T-cell (primary cell): ENCODE measurements around the gene CCDC196. TPM values are rescaled to one million over a fixed set of nuclear protein-coding genes. Genes with fewer than 3 reads are reported as not detected.
"Not testable (repeated sequence)": the region's sequence is repeated elsewhere in the genome, so short reads cannot be mapped to it uniquely, and the experiment has no call there.

Source experiments
- ATAC-seq, 4 experiments: fragments of 200-7000 bp in 3 of 4; fragments of 150-1000 bp in 1 of 4; cut with Tn5 transposase; replicated peaks in 1 of 4; 1 replicate in 3 of 4; 2 replicates in 1 of 4; pipeline ENCODE4 v1.10.0; 2021; ENCODE audit warnings: moderate library complexity in 3 of 4, mild to moderate bottlenecking in 2 of 4, moderate number of reproducible peaks in 1 of 4
- CTCF ChIA-PET, 2 donors: fragments of 300-600 bp; sonication (Branson Sonifier 250); formaldehyde crosslinking; loops; one replicate each; lab custom pipeline; 2022; ENCODE audit warnings: antibody characterized with exemption in 2 of 2; lab: Charles Lee
- POLR2A ChIA-PET, 2 donors: fragments of 300-600 bp; sonication (Branson Sonifier 250); formaldehyde crosslinking; loops; one replicate each; lab custom pipeline; 2022; ENCODE audit warnings: antibody characterized with exemption in 2 of 2; lab: Charles Lee
- DNase-seq, 35 experiments: peaks; one replicate each; pipeline versions ENCODE4 v3.0.0 to v3.0.0-alpha.2; 2013 to 2023
- H3K27ac ChIP-seq: one replicate; pipeline ENCODE4 v1.5.1; 2013; ENCODE audit warnings: low read length
- H3K27me3 ChIP-seq, 2 experiments: replicated peaks in 1 of 2; 1 replicate in 1 of 2; 2 replicates in 1 of 2; pipeline versions ENCODE4 v1.6.1 to v1.7.0; 2013; ENCODE audit warnings: low read length in 1 of 2, mixed read lengths in 1 of 2; ENCODE audit not compliant: control insufficient read depth in 2 of 2, insufficient read depth in 2 of 2; ENCODE audit errors: extremely low read depth in 1 of 2
- H3K36me3 ChIP-seq, 2 donors: 1 replicate in 1 of 2; 2 replicates in 1 of 2; pipeline versions ENCODE4 v1.6.1 to v1.7.0; 2013; ENCODE audit warnings: low read length in 1 of 2; ENCODE audit not compliant: control insufficient read depth in 2 of 2, insufficient read depth in 1 of 2; ENCODE audit errors: extremely low read depth in 1 of 2
- H3K4me1 ChIP-seq, 2 experiments: 1 replicate in 1 of 2; 2 replicates in 1 of 2; pipeline versions ENCODE4 v1.6.1 to v1.7.0; 2013; ENCODE audit warnings: low read length in 2 of 2, mixed read lengths in 1 of 2; ENCODE audit not compliant: insufficient read depth in 2 of 2, control insufficient read depth in 1 of 2; ENCODE audit errors: extremely low read depth in 1 of 2
- H3K4me3 ChIP-seq, 2 donors: 1 replicate in 1 of 2; 2 replicates in 1 of 2; pipeline versions ENCODE4 v1.5.1 to v1.7.0; 2013; ENCODE audit warnings: mild to moderate bottlenecking in 2 of 2, low read length in 1 of 2, moderate library complexity in 1 of 2; ENCODE audit not compliant: control insufficient read depth in 1 of 2; ENCODE audit errors: extremely low read depth in 1 of 2
- H3K9me3 ChIP-seq: 2 replicates; pipeline ENCODE4 v1.7.0; 2013
- H3K27ac Mint-ChIP-seq, 2 donors: one replicate each; pipeline ENCODE4 v1.8.0; 2020 to 2021; ENCODE audit warnings: mild to moderate bottlenecking in 2 of 2, mixed read lengths in 2 of 2
- H3K27me3 Mint-ChIP-seq, 2 donors: one replicate each; pipeline ENCODE4 v1.8.0; 2021 to 2022; ENCODE audit warnings: mixed read lengths in 2 of 2
- H3K36me3 Mint-ChIP-seq: one replicate; pipeline ENCODE4 v1.8.0; 2021; ENCODE audit warnings: mixed read lengths
- H3K4me1 Mint-ChIP-seq, 3 donors: one replicate each; pipeline ENCODE4 v1.8.0; 2020 to 2022; ENCODE audit warnings: mixed read lengths in 3 of 3, mild to moderate bottlenecking in 1 of 3
- H3K4me3 Mint-ChIP-seq, 3 donors: one replicate each; pipeline ENCODE4 v1.8.0; 2020 to 2022; ENCODE audit warnings: mild to moderate bottlenecking in 3 of 3, mixed read lengths in 3 of 3, moderate library complexity in 3 of 3
- H3K9me3 Mint-ChIP-seq, 3 donors: one replicate each; pipeline ENCODE4 v1.8.0; 2020 to 2022; ENCODE audit warnings: mixed read lengths in 3 of 3
- WGBS: methylation state at CpG from one replicate; pipeline ENCODE4 v1.1.5; 2013; ENCODE audit warnings: missing lambda C conversion rate; ENCODE audit not compliant: insufficient coverage; 5-methylcytosine and 5-hydroxymethylcytosine counted together
- total RNA-seq, 35 experiments: library from RNA in 6 of 35; stranded (reverse) in 6 of 35; fragments of 120-200 nt in 1 of 35; gene quantifications; one replicate each; pipeline versions ENCODE4 v1.2.1 to v1.2.4 and lab custom pipeline; 2013 to 2026

Gene CCDC196
- total RNA-seq, 5 donors from 2014 or later (not counting 1 experiment from before 2014, with no cell fraction given), result not detected

DNA sequence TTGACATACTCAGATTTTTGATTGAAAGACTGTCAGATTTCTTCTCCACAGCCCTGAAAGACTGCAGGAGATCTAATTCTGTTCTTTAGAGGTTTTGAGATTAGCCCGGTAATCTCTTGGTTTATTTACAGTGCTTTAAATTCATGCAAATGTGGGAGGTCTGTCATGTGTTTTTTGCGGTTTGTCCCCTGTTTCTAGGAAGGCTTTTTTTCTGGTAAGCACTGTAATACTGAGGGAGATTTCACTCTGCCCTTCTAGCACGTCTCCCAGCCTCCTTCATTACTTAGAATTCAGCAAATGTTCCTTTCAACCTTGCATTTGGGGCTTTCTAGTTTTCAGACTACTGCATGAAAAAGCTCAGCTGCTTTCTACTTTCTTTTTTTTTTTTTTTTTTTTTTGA is 52.9 kb downstream of the CCDC196 start:
- no CpG with 5 or more reads among the region's 3 CpGs for WGBS
- Mint-ChIP-seq H3K4me1 (peaks cover 25 to 27% (median 26%) of the 10 kb centered on the region in 3 donors), H3K27me3 (no peaks in the 10 kb centered on the region), H3K27ac (peak overlapping the region in 1 of 2 donors; percentile 9), H3K9me3 (no peaks in the 10 kb centered on the region), H3K36me3 (no peaks in the 10 kb centered on the region), H3K4me3 (no peak overlapping the region)
- Histone ChIP-seq H3K36me3 (no peaks in the 10 kb centered on the region), H3K4me1 (no peaks in the 10 kb centered on the region), H3K9me3 (no peaks in the 10 kb centered on the region), H3K4me3 (no peak overlapping the region), H3K27ac (no peak overlapping the region), H3K27me3 (no peaks in the 10 kb centered on the region)
- ATAC-seq (peak in 1 of 4 experiments; percentile 33), DNase-seq (peak in 1 of 35 experiments; percentile 1)
- POLR2A ChIA-PET, result no interaction called here
- CTCF ChIA-PET, result no interaction called here

GRCh38 chr14:66540038-66540437 is 53.9 kb downstream of the CCDC196 start:
- H3K27ac Mint-ChIP-seq, result no peak overlapping the region

GRCh38 chr14:66541627-66542026 is 55.5 kb downstream of the CCDC196 start:
- Histone ChIP-seq H3K36me3 (no peaks in the 10 kb centered on the region), H3K9me3 (no peaks in the 10 kb centered on the region), H3K4me3 (no peak overlapping the region), H3K4me1 (no peaks in the 10 kb centered on the region), H3K27me3 (no peaks in the 10 kb centered on the region), H3K27ac (no peak overlapping the region)
- Mint-ChIP-seq H3K27me3 (no peaks in the 10 kb centered on the region), H3K9me3 (no peaks in the 10 kb centered on the region), H3K4me1 (peaks cover 19 to 24% (median 24%) of the 10 kb centered on the region in 3 donors), H3K27ac (no peak overlapping the region), H3K36me3 (no peaks in the 10 kb centered on the region), H3K4me3 (no peak overlapping the region)
- ChIA-PET CTCF (no interaction called here), POLR2A (no interaction called here)
- WGBS, result 95% methylated on average over 2 of the region's 3 CpGs
- DNase-seq (no peak), ATAC-seq (no peak)

More at GRCh38 chr14:66540038-66540437, 53.9 kb downstream of the CCDC196 start:
- no peaks in the 10 kb centered on the region for H3K36me3 Mint-ChIP-seq
- no peaks in the 10 kb centered on the region for H3K27me3 Mint-ChIP-seq
- DNase-seq (no peak), ATAC-seq (no peak)
- no peak overlapping the region for H3K4me3 ChIP-seq
- H3K9me3 Mint-ChIP-seq, result no peaks in the 10 kb centered on the region
- no peaks in the 10 kb centered on the region for H3K27me3 ChIP-seq
- WGBS, result no CpG with 5 or more reads among the region's 1 CpG
- no peak overlapping the region for H3K27ac ChIP-seq
- no peaks in the 10 kb centered on the region for H3K9me3 ChIP-seq
- no peaks in the 10 kb centered on the region for H3K36me3 ChIP-seq
- peaks cover 25 to 27% (median 26%) of the 10 kb centered on the region in 3 donors for H3K4me1 Mint-ChIP-seq
- no peaks in the 10 kb centered on the region for H3K4me1 ChIP-seq
- ChIA-PET CTCF (no interaction called here), POLR2A (no interaction called here)
- H3K4me3 Mint-ChIP-seq, result no peak overlapping the region

GRCh38 chr14:66543996-66544395 is 57.8 kb downstream of the CCDC196 start:
- no CpG with 5 or more reads among the region's 2 CpGs for WGBS

DNA sequence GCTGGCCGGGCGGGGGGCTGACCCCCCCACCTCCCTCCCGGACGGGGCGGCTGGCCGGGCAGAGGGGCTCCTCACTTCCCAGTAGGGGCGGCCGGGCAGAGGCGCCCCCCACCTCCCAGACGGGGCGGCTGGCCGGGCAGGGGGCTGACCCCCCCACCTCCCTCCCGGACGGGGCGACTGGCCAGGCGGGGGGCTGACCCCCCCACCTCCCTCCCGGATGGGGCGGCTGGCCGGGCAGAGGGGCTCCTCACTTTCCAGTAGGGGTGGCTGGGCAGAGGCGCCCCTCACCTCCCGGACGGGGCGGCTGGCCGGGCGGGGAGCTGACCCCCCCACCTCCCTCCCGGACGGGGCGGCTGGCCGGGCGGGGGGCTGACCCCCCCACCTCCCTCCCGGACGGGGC is 59.0 kb downstream of the CCDC196 start:
- WGBS, result no CpG with 5 or more reads among the region's 32 CpGs
- DNase-seq, H3K27me3 ChIP-seq, H3K4me1 ChIP-seq, H3K4me1 Mint-ChIP-seq, H3K27me3 Mint-ChIP-seq, H3K9me3 ChIP-seq, H3K36me3 ChIP-seq, H3K36me3 Mint-ChIP-seq, CTCF ChIA-PET, POLR2A ChIA-PET, H3K4me3 Mint-ChIP-seq, H3K27ac Mint-ChIP-seq, H3K9me3 Mint-ChIP-seq, ATAC-seq, H3K4me3 ChIP-seq, H3K27ac ChIP-seq: not testable (repeated sequence)

More at GRCh38 chr14:66543996-66544395, 57.8 kb downstream of the CCDC196 start:
- DNase-seq (no peak), ATAC-seq (no peak)
- no peaks in the 10 kb centered on the region for H3K4me1 ChIP-seq
- ChIA-PET CTCF (no interaction called here), POLR2A (no interaction called here)
- no peaks in the 10 kb centered on the region for H3K36me3 Mint-ChIP-seq
- no peak overlapping the region for H3K27ac ChIP-seq
- no peaks in the 10 kb centered on the region for H3K9me3 ChIP-seq
- H3K27me3 ChIP-seq, result no peaks in the 10 kb centered on the region
- H3K36me3 ChIP-seq, result no peaks in the 10 kb centered on the region
- H3K4me3 Mint-ChIP-seq, result no peak overlapping the region
- no peaks in the 10 kb centered on the region for H3K27me3 Mint-ChIP-seq
- no peak overlapping the region for H3K4me3 ChIP-seq
- H3K27ac Mint-ChIP-seq, result no peak overlapping the region
- H3K4me1 Mint-ChIP-seq, result peaks cover 7 to 10% (median 9%) of the 10 kb centered on the region in 3 donors
- H3K9me3 Mint-ChIP-seq, result no peaks in the 10 kb centered on the region

- CTCF ChIA-PET, H3K27ac Mint-ChIP-seq, H3K36me3 Mint-ChIP-seq, H3K27me3 ChIP-seq, H3K9me3 ChIP-seq, H3K36me3 ChIP-seq, H3K4me1 Mint-ChIP-seq, DNase-seq, H3K27me3 Mint-ChIP-seq, H3K4me3 Mint-ChIP-seq, H3K27ac ChIP-seq, ATAC-seq, POLR2A ChIA-PET, H3K9me3 Mint-ChIP-seq, H3K4me3 ChIP-seq, H3K4me1 ChIP-seq: not testable (repeated sequence)
- WGBS, result 100% methylated on average over 2 of the region's 32 CpGs
Measured at GRCh38 chr14:66545751-66546150, 59.6 kb downstream of the CCDC196 start.
